IMR-90 (cell line): ENCODE measurements around the gene PIP5K1B. TPM values are rescaled to one million over a fixed set of nuclear protein-coding genes. Genes with fewer than 3 reads are reported as not detected.

Experiments
- ATAC-seq: fragments of 200-7000 bp; cut with Tn5 transposase; 2 replicates; pipeline ENCODE4 v1.9.1; 2020; ENCODE audit warnings: low read depth, mild to moderate bottlenecking, moderate library complexity
- BruUV-seq: library from RNA; stranded (reverse); fragments of 400-500 nt; replicated peaks from 2 replicates; lab custom pipeline; 2021; lab: Mats Ljungman, UMichigan
- CTCF ChIA-PET: fragments of 300-600 bp; formaldehyde crosslinking; extraction: SDS; loops from one replicate; lab custom pipeline; 2021; ENCODE audit warnings: antibody characterized with exemption; lab: Yijun Ruan, JAX
- POLR2A ChIA-PET: fragments of 300-600 bp; sonication (Branson Sonifier 250); formaldehyde crosslinking; loops from one replicate; lab custom pipeline; 2022; ENCODE audit warnings: antibody characterized with exemption; ENCODE audit not compliant: unreplicated experiment; lab: Charles Lee
- DNase-seq: peaks from one replicate; pipeline ENCODE4 v3.0.0; 2013
- H2AFZ ChIP-seq: replicated peaks from 2 replicates; pipeline ENCODE3; 2013; ENCODE audit warnings: low read length, mild to moderate bottlenecking; ENCODE audit not compliant: poor library complexity
- H2AK5ac ChIP-seq: 2 replicates; pipeline ENCODE4 v1.6.1; 2013; ENCODE audit warnings: low read depth, low read length, inconsistent platforms
- H2AK9ac ChIP-seq: replicated peaks from 2 replicates; pipeline ENCODE3; 2013; ENCODE audit warnings: mild to moderate bottlenecking, low read depth, low read length, moderate library complexity; ENCODE audit not compliant: poor library complexity
- H2BK120ac ChIP-seq: 2 replicates; pipeline ENCODE4 v1.6.1; 2013; ENCODE audit warnings: low read depth, low read length, inconsistent platforms
- H2BK15ac ChIP-seq: 3 replicates; pipeline ENCODE4 v1.6.1; 2013; ENCODE audit warnings: low read depth, low read length, inconsistent platforms
- H2BK20ac ChIP-seq: 2 replicates; pipeline ENCODE4 v1.6.1; 2013; ENCODE audit warnings: low read depth, mild to moderate bottlenecking, inconsistent platforms, low read length, moderate library complexity
- H2BK5ac ChIP-seq: 2 replicates; pipeline ENCODE4 v1.6.1; 2013; ENCODE audit warnings: mild to moderate bottlenecking, low read depth, low read length, inconsistent platforms; ENCODE audit not compliant: poor library complexity, severe bottlenecking
- H3K14ac ChIP-seq: replicated peaks from 2 replicates; pipeline ENCODE4 v1.6.1; 2013; ENCODE audit warnings: low read depth, low read length, inconsistent platforms
- H3K18ac ChIP-seq: 2 replicates; pipeline ENCODE4 v1.6.1; 2013; ENCODE audit warnings: low read depth, low read length, control low read depth
- H3K23ac ChIP-seq: 2 replicates; pipeline ENCODE4 v1.6.1; 2013; ENCODE audit warnings: low read depth, low read length, inconsistent platforms
- H3K27ac ChIP-seq: 2 replicates; pipeline ENCODE4 v1.5.1; 2013; ENCODE audit warnings: mild to moderate bottlenecking, control low read depth, low read length; ENCODE audit not compliant: insufficient read depth
- H3K27me3 ChIP-seq: 2 replicates; pipeline ENCODE4 v1.6.1; 2013; ENCODE audit warnings: low read length; ENCODE audit not compliant: control insufficient read depth, insufficient read depth
- H3K36me3 ChIP-seq: 2 replicates; pipeline ENCODE4 v1.6.1; 2013; ENCODE audit warnings: low read length, mixed read lengths; ENCODE audit not compliant: control insufficient read depth, insufficient read depth
- H3K4ac ChIP-seq: 2 replicates; pipeline ENCODE4 v1.6.1; 2013; ENCODE audit warnings: low read depth, low read length, inconsistent platforms
- H3K4me1 ChIP-seq: 2 replicates; pipeline ENCODE4 v1.6.1; 2013; ENCODE audit warnings: low read length, mixed read lengths; ENCODE audit not compliant: control insufficient read depth, insufficient read depth
- H3K4me2 ChIP-seq: 2 replicates; pipeline ENCODE4 v1.6.1; 2013; ENCODE audit warnings: low read depth, mild to moderate bottlenecking, control low read depth, low read length, moderate library complexity
- H3K4me3 ChIP-seq: 2 replicates; pipeline ENCODE4 v1.5.1; 2013; ENCODE audit warnings: low read depth, mild to moderate bottlenecking, control low read depth, low read length, moderate library complexity; ENCODE audit not compliant: insufficient read depth
- H3K56ac ChIP-seq: 2 replicates; pipeline ENCODE4 v1.6.1; 2013; ENCODE audit warnings: low read length, inconsistent platforms; ENCODE audit not compliant: insufficient read depth; ENCODE audit errors: extremely low read depth
- H3K79me1 ChIP-seq, 2 experiments: 2 replicates each; pipeline ENCODE4 v1.6.1; 2013; ENCODE audit warnings: low read length in 2 of 2, inconsistent platforms in 1 of 2, low read depth in 1 of 2
- H3K9ac ChIP-seq: 2 replicates; pipeline ENCODE4 v1.6.1; 2013; ENCODE audit warnings: low read depth, low read length, control low read depth
- H3K9me1 ChIP-seq: 2 replicates; pipeline ENCODE4 v1.6.1; 2013; ENCODE audit warnings: low read length, inconsistent platforms; ENCODE audit not compliant: insufficient read depth
- H3K9me3 ChIP-seq: 2 replicates; pipeline ENCODE4 v1.6.1; 2013; ENCODE audit warnings: low read length; ENCODE audit not compliant: control insufficient read depth, insufficient read depth
- H4K20me1 ChIP-seq: 2 replicates; pipeline ENCODE4 v1.6.1; 2013; ENCODE audit warnings: low read length, inconsistent platforms; ENCODE audit not compliant: insufficient read depth
- H4K5ac ChIP-seq: 2 replicates; pipeline ENCODE4 v1.6.1; 2013; ENCODE audit warnings: mild to moderate bottlenecking, low read depth, low read length, control low read depth
- H4K8ac ChIP-seq, 2 experiments: 2 replicates each; pipeline ENCODE4 v1.6.1; 2013; ENCODE audit warnings: low read depth in 2 of 2, low read length in 2 of 2, control low read depth in 1 of 2, inconsistent platforms in 1 of 2
- H4K91ac ChIP-seq: 2 replicates; pipeline ENCODE4 v1.6.1; 2013; ENCODE audit warnings: low read depth, low read length, inconsistent platforms; ENCODE audit not compliant: insufficient read depth
- CEBPB ChIP-seq: IDR thresholded peaks from 2 replicates; pipeline ENCODE4 v1.6.1; 2012; ENCODE audit warnings: low read depth, low read length, improper control_type of control experiment
- CHD1 ChIP-seq: IDR thresholded peaks from 2 replicates; pipeline ENCODE4 v1.6.1; 2012; ENCODE audit warnings: low read depth, low read length, improper control_type of control experiment
- POLR2A ChIP-seq: IDR thresholded peaks from 2 replicates; pipeline ENCODE4 v1.6.1; 2012; ENCODE audit warnings: mild to moderate bottlenecking, low read depth, low read length
- RAD21 ChIP-seq: IDR thresholded peaks from 2 replicates; pipeline ENCODE4 v1.6.1; 2012; ENCODE audit warnings: low read length, improper control_type of control experiment
- WGBS, 2 experiments: methylation state at CpG; one replicate each; pipeline versions ENCODE4 v1.1.5 to v1.1.7; 2013; ENCODE audit warnings: missing lambda C conversion rate in 2 of 2; ENCODE audit not compliant: insufficient read length in 1 of 2; ENCODE audit errors: extremely low coverage in 2 of 2; 5-methylcytosine and 5-hydroxymethylcytosine counted together
- dilution Hi-C: fragments of 300-500 bp; cut with HindIII; formaldehyde crosslinking; loops from one replicate; pipeline ENCODE4 v1.14.3; 2018; ENCODE audit warnings: low sequenced_read_pairs; ENCODE audit not compliant: unreplicated experiment
- in situ Hi-C: fragments of 300-500 bp; cut with MboI; formaldehyde crosslinking; loops from 3 replicates; pipeline ENCODE4 v1.14.3; 2019; ENCODE audit warnings: low sequenced_read_pairs, inconsistent platforms, mixed read lengths
- intact Hi-C: fragments of 100-400 bp; cut with micrococcal nuclease; formaldehyde crosslinking; loops from 2 replicates; pipeline ENCODE4 v1.10.0; 2022
- polyA plus RNA-seq, 3 experiments: library from polyadenylated mRNA; depleted of rRNA; stranded (reverse); fragments of >200 nt; gene quantifications; 2 replicates each; pipeline ENCODE4 v1.2.3, GENCODE V29; 2012; ENCODE audit warnings: low replicate concordance in 1 of 3
- total RNA-seq: library from RNA; depleted of rRNA; stranded (reverse); fragments of >200 nt; gene quantifications from 2 replicates; pipeline ENCODE4 v1.2.3, GENCODE V29; 2012

Gene PIP5K1B
- total and polyA plus RNA-seq, 2 of the 4 experiments (the other 2 are of a cell fraction) = not detected

DNA sequence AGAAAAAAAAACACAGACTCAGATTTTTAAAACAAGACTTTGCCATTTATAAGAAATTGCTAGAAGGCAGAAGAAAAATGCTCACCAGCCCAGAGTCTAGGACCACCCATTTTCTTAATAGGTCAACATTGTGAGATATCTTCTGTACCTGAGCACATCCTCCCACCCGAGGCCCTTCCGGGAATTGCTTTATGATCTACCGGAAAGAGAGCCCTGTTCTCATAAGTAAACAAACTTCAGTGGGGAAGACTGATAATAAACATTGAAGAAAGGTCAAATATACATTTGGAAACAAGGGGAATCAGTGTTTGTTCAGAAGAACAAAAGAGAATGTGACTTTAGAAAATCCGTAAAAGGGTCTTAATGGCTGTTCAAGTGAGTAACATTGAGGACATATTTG, 264.5 kb downstream of the PIP5K1B start:
- ChIA-PET POLR2A (no interaction called here), CTCF (no interaction called here)
- ATAC-seq (no peak), DNase-seq (no peak)
- Histone ChIP-seq H2AFZ (no peak overlapping the region), H2BK120ac (no peak overlapping the region), H2BK15ac (no peak overlapping the region), H4K91ac (no peak overlapping the region), H3K14ac (no peak overlapping the region), H3K9me1 (no peaks in the 10 kb centered on the region), H3K9me3 (no peaks in the 10 kb centered on the region), H3K23ac (no peak overlapping the region), H3K4me2 (no peak overlapping the region), H3K4me3 (no peak overlapping the region), H4K5ac (no peak overlapping the region), H4K20me1 (no peaks in the 10 kb centered on the region), H4K8ac (no peak overlapping the region), H3K18ac (no peak overlapping the region), H2AK9ac (no peak overlapping the region), H2BK5ac (no peak overlapping the region), H2BK20ac (no peak overlapping the region), H2AK5ac (no peak overlapping the region), H3K27ac (no peak overlapping the region), H3K36me3 (no peaks in the 10 kb centered on the region), H3K79me1 (no peaks in the 10 kb centered on the region), H3K4me1 (no peaks in the 10 kb centered on the region; the same call in 1 of the 2 replicates), H3K9ac (no peak overlapping the region), H3K27me3 (no peaks in the 10 kb centered on the region), H3K4ac (no peak overlapping the region), H3K56ac (no peak overlapping the region)
- dilution Hi-C loops = no loop called here
- in situ Hi-C loops = no loop called here
- TF ChIP-seq CEBPB = no peak
- TF ChIP-seq POLR2A = no peak
- TF ChIP-seq CHD1 = no peak
- TF ChIP-seq RAD21 = no peak
- intact Hi-C loops = no loop called here
- WGBS, 2 experiments = no CpG with 5 or more reads among the region's 4 CpGs
- BruUV-seq = no TSS peak
